Activated B cell treated with CpG ODN at 0.5 μM for 24 hours (primary cell): ENCODE results near the gene ETS1. TPM values are rescaled to one million over a fixed set of nuclear protein-coding genes. Genes with fewer than 3 reads are reported as not detected.

Source experiments
- ATAC-seq: fragments of 200-7000 bp; cut with Tn5 transposase; one replicate; pipeline ENCODE4 v1.10.0; 2021; ENCODE audit warnings: low read depth, mild to moderate bottlenecking, moderate library complexity
- CTCF ChIA-PET: fragments of 350-600 bp; sonication (Branson Sonifier 250); formaldehyde crosslinking; loops from one replicate; lab custom pipeline; 2021; ENCODE audit warnings: antibody characterized with exemption; lab: Charles Lee
- POLR2A ChIA-PET: fragments of 350-600 bp; sonication (Branson Sonifier 250); formaldehyde crosslinking; loops from one replicate; lab custom pipeline; 2021; ENCODE audit warnings: antibody characterized with exemption; lab: Charles Lee
- DNase-seq: peaks from one replicate; pipeline ENCODE4 v3.0.0; 2022
- H3K27ac Mint-ChIP-seq: one replicate; pipeline ENCODE4 v1.8.0; 2020; ENCODE audit warnings: mixed read lengths
- H3K27me3 Mint-ChIP-seq: one replicate; pipeline ENCODE4 v1.8.0; 2021; ENCODE audit warnings: mixed read lengths
- H3K36me3 Mint-ChIP-seq: one replicate; pipeline ENCODE4 v1.8.0; 2021; ENCODE audit warnings: low read depth, mixed read lengths
- H3K4me1 Mint-ChIP-seq: one replicate; pipeline ENCODE4 v1.8.0; 2021; ENCODE audit warnings: mixed read lengths
- H3K4me3 Mint-ChIP-seq: one replicate; pipeline ENCODE4 v1.8.0; 2020; ENCODE audit warnings: mild to moderate bottlenecking, mixed read lengths
- H3K9me3 Mint-ChIP-seq: one replicate; pipeline ENCODE4 v1.8.0; 2020; ENCODE audit warnings: mixed read lengths
- CTCF ChIP-seq: fragments of 200-600 bp; IDR thresholded peaks from one replicate; pipeline ENCODE4 v1.8.0; 2022; ENCODE audit warnings: antibody characterized with exemption, mild to moderate bottlenecking
- intact Hi-C: fragments of 100-400 bp; cut with micrococcal nuclease; formaldehyde crosslinking; loops from one replicate; pipeline ENCODE4 v1.15.1; 2024
- total RNA-seq: library from RNA; stranded (reverse); gene quantifications from 2 replicates; pipeline ENCODE4 v1.2.3, GENCODE V29; 2022

ETS1 gene
- total RNA-seq, 1 donor from 2014 or later: 301 TPM

GRCh38 chr11:128609785-128610184 is 22.4 kb upstream of the ETS1 start:
- CTCF ChIA-PET: interaction anchor here (0.7 to 13.9 kb wide), 6 partner anchors 17 to 320 kb away, joined by 3 to 284 read pairs (median 5); no protein-coding TSS in a partner anchor
- intact Hi-C loops: loop anchor here (2.0 to 5.0 kb wide), 2 partner anchors 147 to 233 kb away; no protein-coding TSS in a partner anchor

GRCh38 chr11:128608746-128609407 is 21.5 kb upstream of the ETS1 start:
- peak overlapping the region; percentile 19 for H3K4me3 Mint-ChIP-seq
- intact Hi-C loops: no loop called here
- H3K9me3 Mint-ChIP-seq: no peaks in the 10 kb centered on the region
- no peaks in the 10 kb centered on the region for H3K27me3 Mint-ChIP-seq
- peaks cover 95% of the 10 kb centered on the region for H3K4me1 Mint-ChIP-seq
- H3K36me3 Mint-ChIP-seq: no peaks in the 10 kb centered on the region
- POLR2A ChIA-PET: interaction anchor here (0.6 to 13.7 kb wide), 7 partner anchors 11 to 319 kb away, joined by 3 to 574 read pairs (median 48); no protein-coding TSS in a partner anchor
- ATAC-seq (no peak), DNase-seq (no peak)
- no peak for TF ChIP-seq CTCF
- CTCF ChIA-PET: interaction anchor here (0.7 to 13.9 kb wide), 3 partner anchors 18 to 148 kb away, joined by 3 to 284 read pairs (median 10); no protein-coding TSS in a partner anchor
- H3K27ac Mint-ChIP-seq: peak overlapping the region; percentile 94

More at GRCh38 chr11:128609785-128610184, 22.4 kb upstream of the ETS1 start:
- H3K27me3 Mint-ChIP-seq: no peaks in the 10 kb centered on the region
- peaks cover 95% of the 10 kb centered on the region for H3K4me1 Mint-ChIP-seq
- no peak for TF ChIP-seq CTCF
- H3K4me3 Mint-ChIP-seq: peak overlapping the region; percentile 29
- no peaks in the 10 kb centered on the region for H3K9me3 Mint-ChIP-seq
- DNase-seq (no peak), ATAC-seq (no peak)
- POLR2A ChIA-PET: interaction anchor here (0.5 to 13.7 kb wide), 17 partner anchors 8 to 320 kb away, joined by 3 to 574 read pairs (median 17); no protein-coding TSS in a partner anchor
- H3K27ac Mint-ChIP-seq: peak overlapping the region; percentile 94
- no peaks in the 10 kb centered on the region for H3K36me3 Mint-ChIP-seq

GRCh38 chr11:128607819-128608218 is 20.5 kb upstream of the ETS1 start:
- Mint-ChIP-seq H3K4me3 (peak overlapping the region; percentile 13), H3K27ac (peak overlapping the region; percentile 94), H3K27me3 (no peaks in the 10 kb centered on the region), H3K4me1 (peaks cover 95% of the 10 kb centered on the region), H3K36me3 (no peaks in the 10 kb centered on the region), H3K9me3 (no peaks in the 10 kb centered on the region)
- TF ChIP-seq CTCF: no peak
- no peak for DNase-seq
- ATAC-seq: no peak
- ChIA-PET CTCF (interaction anchor here (1.0 to 13.9 kb wide), 4 partner anchors 11 to 318 kb away, joined by 3 to 284 read pairs (median 4); no protein-coding TSS in a partner anchor), POLR2A (interaction anchor here (0.7 to 13.7 kb wide), 8 partner anchors 10 to 86 kb away, joined by 3 to 574 read pairs (median 28); partner anchors contain the start of gene FLI1)
- intact Hi-C loops: no loop called here

- Mint-ChIP-seq H3K4me1 (peaks cover 70% of the 10 kb centered on the region), H3K9me3 (no peaks in the 10 kb centered on the region), H3K27ac (peak overlapping the region; percentile 76), H3K36me3 (no peaks in the 10 kb centered on the region), H3K27me3 (no peaks in the 10 kb centered on the region), H3K4me3 (no peak overlapping the region)
- ChIA-PET POLR2A (interaction anchor here (0.8 to 13.7 kb wide), 6 partner anchors 9 to 313 kb away, joined by 3 to 574 read pairs (median 7); no protein-coding TSS in a partner anchor), CTCF (interaction anchor here (0.7 to 13.9 kb wide), 16 partner anchors 8 to 447 kb away, joined by 3 to 284 read pairs (median 6); partner anchors contain the start of gene FLI1)
- DNase-seq (no peak), ATAC-seq (no peak)
- no peak for TF ChIP-seq CTCF
- intact Hi-C loops: loop anchor here (1.0 to 2.0 kb wide), 4 partner anchors 16 to 314 kb away; no protein-coding TSS in a partner anchor
These were observed 17.4 kb upstream of the ETS1 start for GRCh38 chr11:128604723-128605122.
